ENCODE results near the gene MAFG.

MAFG gene

GRCh38 chr17:81889602-81890001 is 37.9 kb downstream of the MAFG start:
- DNase-seq, result no peak

GRCh38 chr17:81888988-81889595 is 38.4 kb downstream of the MAFG start:
- DNase-seq, result no peak

GRCh38 chr17:81888105-81888987 is 39.2 kb downstream of the MAFG start:
- no peak for DNase-seq

- no peak for DNase-seq
These were observed 41.5 kb downstream of the MAFG start for GRCh38 chr17:81885869-81886548.

GRCh38 chr17:81885454-81885853 is 42.1 kb downstream of the MAFG start:
- DNase-seq, result no peak

GRCh38 chr17:81884968-81885367 is 42.6 kb downstream of the MAFG start:
- no peak for DNase-seq

- DNase-seq, result no peak
These were observed 43.0 kb downstream of the MAFG start for GRCh38 chr17:81884520-81884919.

- no peak for DNase-seq
These were observed 48.4 kb downstream of the MAFG start for GRCh38 chr17:81879121-81879520.

GRCh38 chr17:81878294-81878693 is 49.2 kb downstream of the MAFG start:
- no peak for DNase-seq

- DNase-seq, result no peak
These were observed 50.0 kb downstream of the MAFG start for GRCh38 chr17:81877569-81877968.

GRCh38 chr17:81871387-81872230 is 55.9 kb downstream of the MAFG start:
- DNase-seq, result peak; percentile 97

GRCh38 chr17:81870981-81871386 is 56.6 kb downstream of the MAFG start, which contains the start of gene ARHGDIA:
TSS of gene ARHGDIA (minus strand) at chr17:81871337. CDS start at chr17:81869930, 1,407 bp downstream.
- no peak for DNase-seq

GRCh38 chr17:81870131-81870980 is 57.2 kb downstream of the MAFG start:
- peak; percentile 58 for DNase-seq

- DNase-seq, result peak; percentile 60
These were observed 58.1 kb downstream of the MAFG start for GRCh38 chr17:81869221-81870130.

GRCh38 chr17:81868674-81869220 is 58.8 kb downstream of the MAFG start:
- no peak for DNase-seq
